ENCODE results near the gene BHLHE40.

BHLHE40 gene

GRCh38 chr3:4980229-4981203 lies 1.3 kb downstream of the BHLHE40 start (continued):
- TF ChIP-seq ZBTB8A (tag by site-specific recombination; IDR thresholded peaks at IDR 0.05) (peak; percentile 64), PRDM10 (tag by site-specific recombination; IDR thresholded peaks at IDR 0.05) (peak; percentile 86), BCL11B (tag by site-specific recombination; IDR thresholded peaks at IDR 0.05; ENCODE audit: low read depth) (0 out of 2 replicates have a peak, but pooled peaks have one; percentile 78), ZNF362 (tag by site-specific recombination; IDR thresholded peaks at IDR 0.05) (no peak), SP7 (tag by site-specific recombination; IDR thresholded peaks at IDR 0.05) (peak; percentile 83), ZNF26 (tag by site-specific recombination; IDR thresholded peaks at IDR 0.05) (no peak), ZNF76 (tag by site-specific recombination; IDR thresholded peaks at IDR 0.05; ENCODE audit: borderline replicate concordance, low read depth) (peak; percentile 34; the same call in 1 of the 2 replicates), FEZF1 (tag by site-specific recombination; IDR thresholded peaks at IDR 0.05) (peak; percentile 32; the same call in 1 of the 2 replicates)

- H3K4me3 ChIP-seq (ENCODE audit: low read depth, low read length) = peak overlapping the region; percentile 83
- POLR2A ChIA-PET = interaction anchor here (1.0 to 11.7 kb wide), 6 partner anchors 32 to 240 kb away, joined by 5 to 332 read pairs (median 38); no protein-coding TSS in a partner anchor
These were observed 2.0 kb downstream of the BHLHE40 start for GRCh38 chr3:4981294-4981664.

GRCh38 chr3:4981665-4982494 lies 2.6 kb downstream of the BHLHE40 start:
- ChIA-PET CTCF (interaction anchor here (0.6 to 12.6 kb wide), 11 partner anchors 12 to 591 kb away, joined by 3 to 94 read pairs (median 12); no protein-coding TSS in a partner anchor), POLR2A (interaction anchor here (1.7 to 11.7 kb wide), 3 partner anchors 31 to 43 kb away, joined by 6 to 332 read pairs (median 77); no protein-coding TSS in a partner anchor)
- Histone ChIP-seq H3K4me3 (ENCODE audit: low read depth, low read length) (peak overlapping the region; percentile 83), H3K9me3 (ENCODE audit: control insufficient read depth, insufficient read depth, low read depth, low read length) (no peaks in the 10 kb centered on the region), H3K4me1 (ENCODE audit: control insufficient read depth, insufficient read depth, low read length) (peaks cover 28% of the 10 kb centered on the region), H3K27ac (ENCODE audit: extremely low read depth, low read depth, low read length) (peak overlapping the region; percentile 60), H3K36me3 (ENCODE audit: control insufficient read depth in 2 of 2, insufficient read depth in 1 of 2, low read length in 2 of 2) (peaks cover 8 to 36% of the 10 kb centered on the region in 2 experiments; a peak in 2 of 3 replicates)
- TF ChIP-seq ZFP3 (tag by site-specific recombination; IDR thresholded peaks at IDR 0.05; ENCODE audit: low read depth) = no peak
- no peak for TF ChIP-seq ZNF600 (tag by site-specific recombination; IDR thresholded peaks at IDR 0.05)
- TF ChIP-seq PRDM6 (tag by site-specific recombination; IDR thresholded peaks at IDR 0.05) = 0 out of 2 replicates have a peak, but pooled peaks have one; percentile 16
- no peak for TF ChIP-seq OSR2 (tag by site-specific recombination; IDR thresholded peaks at IDR 0.05)
- no peak for TF ChIP-seq ZNF248 (tag by site-specific recombination; IDR thresholded peaks at IDR 0.05)
- TF ChIP-seq ZNF26 (tag by site-specific recombination; IDR thresholded peaks at IDR 0.05) = no peak
- no peak for TF ChIP-seq ZNF513 (tag by site-specific recombination; IDR thresholded peaks at IDR 0.05)
- no peak for TF ChIP-seq ZNF571 (tag by site-specific recombination; IDR thresholded peaks at IDR 0.05)

More at GRCh38 chr3:4981294-4981664, 2.0 kb downstream of the BHLHE40 start:
- TF ChIP-seq ZNF792 (tag by site-specific recombination; IDR thresholded peaks at IDR 0.05) (no peak), ZNF629 (tag by site-specific recombination; IDR thresholded peaks at IDR 0.05) (peak; percentile 16; the same call in 1 of the 2 replicates), FEZF1 (tag by site-specific recombination; IDR thresholded peaks at IDR 0.05) (peak; percentile 68)
- peak overlapping the region; percentile 60 for H3K27ac ChIP-seq (ENCODE audit: extremely low read depth, low read depth, low read length)
- H3K9me3 ChIP-seq (ENCODE audit: control insufficient read depth, insufficient read depth, low read depth, low read length) = no peaks in the 10 kb centered on the region
- H3K4me1 ChIP-seq (ENCODE audit: control insufficient read depth, insufficient read depth, low read length) = peaks cover 23% of the 10 kb centered on the region
- CTCF ChIA-PET = interaction anchor here (0.7 to 12.6 kb wide), 10 partner anchors 13 to 631 kb away, joined by 3 to 94 read pairs (median 9); no protein-coding TSS in a partner anchor
- peaks cover 8 to 36% of the 10 kb centered on the region in 2 experiments; a peak in 2 of 3 replicates for H3K36me3 ChIP-seq (ENCODE audit: control insufficient read depth in 2 of 2, insufficient read depth in 1 of 2, low read length in 2 of 2)

All from HEK293 (cell line).